Mucosa of descending colon (tissue), 3 donors: Measurements from ENCODE around the gene MAMSTR. TPM values are rescaled to one million over a fixed set of nuclear protein-coding genes. Genes with fewer than 3 reads are reported as not detected.

ENCODE experiments used
- ATAC-seq: fragments of 200-7000 bp; cut with Tn5 transposase; one replicate; pipeline ENCODE4 v1.9.1; 2020; ENCODE audit warnings: mild to moderate bottlenecking, moderate library complexity
- DNase-seq, 3 donors: peaks; one replicate each; pipeline ENCODE4 v3.0.0-alpha.2; 2020
- H3K36me3 ChIP-seq: fragments of 200-600 bp; one replicate; pipeline ENCODE4 v1.8.0; 2021; ENCODE audit warnings: low read depth, mild to moderate bottlenecking
- H3K4me1 ChIP-seq: fragments of 200-600 bp; one replicate; pipeline ENCODE4 v1.8.0; 2021; ENCODE audit warnings: low read depth, mild to moderate bottlenecking
- H3K4me3 ChIP-seq: fragments of 200-600 bp; one replicate; pipeline ENCODE4 v1.8.0; 2021; ENCODE audit warnings: mild to moderate bottlenecking
- H3K9me3 ChIP-seq: fragments of 200-600 bp; one replicate; pipeline ENCODE4 v1.8.0; 2021; ENCODE audit warnings: mild to moderate bottlenecking
- intact Hi-C, 2 donors: fragments of 100-400 bp; cut with DNase I in 1 of 2; cut with micrococcal nuclease in 1 of 2; formaldehyde crosslinking; loops; one replicate each; pipeline versions ENCODE4 v1.11.0 to v1.11.1; 2022; cut with DNase I, micrococcal nuclease
- total RNA-seq, 3 donors: library from RNA; stranded (reverse); fragmentation: NEBNext Ultra II Directional in 2 of 3; extraction: Animal tissue kit (Norgen Biotek cat#: 25700) in 2 of 3; gene quantifications; one replicate each; pipeline versions ENCODE4 v1.2.1 to v1.2.4, GENCODE V29; 2021 to 2023
- TF ChIP-seq, protein P1 (sequence below): fragments of 200-600 bp; IDR thresholded peaks from one replicate; pipeline ENCODE4 v1.8.0; 2022; ENCODE audit warnings: antibody characterized with exemption, mild to moderate bottlenecking
- donor health status: DM: no; HTN: no; CAD: no; lungs with moderate emphysema.
- donor health status: DM: no; HTN: no; CAD: no.
- donor health status: DM: no; HTN: yes; CAD: no.

MAMSTR gene
- total RNA-seq, 3 donors from 2014 or later = 0.31 to 2.4 (median 0.61) TPM

DNA sequence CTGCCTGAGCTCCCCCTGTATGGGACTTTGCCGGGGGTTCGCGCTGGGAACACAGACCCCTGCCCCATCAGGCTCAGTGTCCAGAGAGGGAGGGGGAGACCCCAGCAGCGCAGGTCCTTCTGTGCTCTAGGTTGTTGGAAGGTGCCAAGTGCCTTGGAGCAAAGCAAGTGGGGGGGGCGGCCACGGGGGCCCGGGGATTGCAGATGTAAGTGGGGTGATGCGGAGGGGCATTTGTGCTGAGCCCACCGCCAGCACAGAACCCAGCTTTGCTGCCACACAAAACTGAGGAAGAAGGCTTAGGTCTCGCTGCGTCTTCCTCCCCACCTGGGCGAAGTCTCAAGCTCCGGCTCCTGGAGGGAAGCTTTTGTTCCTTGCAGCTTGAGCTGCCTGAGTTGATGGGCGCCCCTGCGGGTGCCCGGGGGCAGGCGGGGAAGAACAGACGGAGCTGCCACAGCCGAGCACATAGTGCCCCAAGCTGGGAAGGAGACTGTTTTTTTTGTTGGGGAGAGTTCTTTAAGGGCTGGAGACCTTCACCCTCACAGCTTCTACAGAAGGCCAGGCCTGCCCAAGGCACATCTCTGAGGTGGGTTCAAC is 45.2 kb downstream of the MAMSTR start:
- Histone ChIP-seq H3K4me3 (no peak overlapping the region), H3K9me3 (no peaks in the 10 kb centered on the region), H3K36me3 (no peaks in the 10 kb centered on the region), H3K4me1 (peaks cover 20% of the 10 kb centered on the region)
- TF ChIP-seq, protein P1, sequence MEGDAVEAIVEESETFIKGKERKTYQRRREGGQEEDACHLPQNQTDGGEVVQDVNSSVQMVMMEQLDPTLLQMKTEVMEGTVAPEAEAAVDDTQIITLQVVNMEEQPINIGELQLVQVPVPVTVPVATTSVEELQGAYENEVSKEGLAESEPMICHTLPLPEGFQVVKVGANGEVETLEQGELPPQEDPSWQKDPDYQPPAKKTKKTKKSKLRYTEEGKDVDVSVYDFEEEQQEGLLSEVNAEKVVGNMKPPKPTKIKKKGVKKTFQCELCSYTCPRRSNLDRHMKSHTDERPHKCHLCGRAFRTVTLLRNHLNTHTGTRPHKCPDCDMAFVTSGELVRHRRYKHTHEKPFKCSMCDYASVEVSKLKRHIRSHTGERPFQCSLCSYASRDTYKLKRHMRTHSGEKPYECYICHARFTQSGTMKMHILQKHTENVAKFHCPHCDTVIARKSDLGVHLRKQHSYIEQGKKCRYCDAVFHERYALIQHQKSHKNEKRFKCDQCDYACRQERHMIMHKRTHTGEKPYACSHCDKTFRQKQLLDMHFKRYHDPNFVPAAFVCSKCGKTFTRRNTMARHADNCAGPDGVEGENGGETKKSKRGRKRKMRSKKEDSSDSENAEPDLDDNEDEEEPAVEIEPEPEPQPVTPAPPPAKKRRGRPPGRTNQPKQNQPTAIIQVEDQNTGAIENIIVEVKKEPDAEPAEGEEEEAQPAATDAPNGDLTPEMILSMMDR = no peak
- no peak for ATAC-seq
- intact Hi-C loops = no loop called here
- DNase-seq = no peak

DNA sequence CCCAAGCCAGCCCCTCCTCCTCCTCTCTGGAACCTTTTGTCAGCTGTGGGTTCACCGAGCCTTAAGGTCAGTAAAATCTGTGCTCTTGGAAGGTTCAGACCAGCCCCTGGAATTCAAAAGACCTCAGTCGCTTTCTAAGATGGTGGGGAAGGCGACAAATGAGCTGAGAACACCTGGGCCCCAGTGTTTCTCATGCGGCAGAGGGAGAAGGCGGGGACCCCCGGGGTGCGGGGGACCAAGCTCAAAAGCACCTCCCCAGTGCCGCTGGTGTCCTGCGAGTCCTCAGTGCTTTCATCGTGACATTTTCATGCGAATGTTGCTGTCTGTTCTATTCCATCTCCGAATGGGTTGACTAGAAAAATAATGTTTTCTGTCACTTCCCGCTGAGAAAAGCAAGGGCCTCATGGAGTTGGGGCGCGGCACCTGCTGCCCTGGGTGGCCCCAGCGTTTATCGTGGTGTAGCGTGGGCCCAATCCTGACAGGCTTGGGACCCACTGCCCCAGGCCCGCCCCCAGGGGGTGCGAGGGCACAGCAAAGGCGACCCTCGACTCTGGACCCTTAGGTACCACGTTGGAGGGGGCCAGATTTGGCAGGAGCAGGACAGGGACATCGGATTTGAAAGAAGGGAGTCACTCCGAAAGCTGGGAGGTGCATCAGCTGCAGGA is 46.0 kb downstream of the MAMSTR start:
- no peaks in the 10 kb centered on the region for H3K36me3 ChIP-seq
- intact Hi-C loops = no loop called here
- TF ChIP-seq, protein P1 = no peak
- DNase-seq (no peak), ATAC-seq (no peak)
- H3K4me3 ChIP-seq = no peak overlapping the region
- H3K4me1 ChIP-seq = peaks cover 17% of the 10 kb centered on the region
- H3K9me3 ChIP-seq = no peaks in the 10 kb centered on the region

DNA sequence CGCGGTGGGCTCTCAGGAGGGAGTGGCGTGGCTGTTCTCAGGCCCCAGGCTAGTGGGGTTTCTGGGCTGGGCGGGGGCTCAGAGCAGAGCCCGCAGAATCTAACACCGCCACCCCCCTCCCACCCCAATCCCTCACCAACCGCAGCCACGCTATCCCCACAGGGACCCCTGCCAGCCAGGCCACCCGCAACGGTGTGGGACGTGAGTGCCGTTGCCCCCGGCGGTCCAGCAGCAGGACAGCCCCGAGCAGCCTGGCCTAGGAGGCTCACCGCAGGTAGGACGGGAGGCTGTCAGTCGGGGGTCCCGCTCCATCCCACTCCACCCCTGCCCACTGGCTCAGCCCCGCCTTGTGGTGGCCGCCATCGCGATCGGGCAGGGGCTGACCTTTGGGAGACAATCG is 46.5 kb downstream of the MAMSTR start, which contains the start of gene NTN5:
TSS of gene NTN5 (minus strand) at position 24 of the 400 bp plus-strand sequence. CDS start 2,031 bp downstream, outside the sequence.
- peaks cover 12% of the 10 kb centered on the region for H3K4me1 ChIP-seq
- H3K4me3 ChIP-seq = no peak within 1 kb of the TSS
- intact Hi-C loops = no loop called here
- TF ChIP-seq, protein P1 = no peak
- DNase-seq (no peak), ATAC-seq (no peak)
- H3K36me3 ChIP-seq = no peaks in the 10 kb centered on the region
- no peaks in the 10 kb centered on the region for H3K9me3 ChIP-seq

DNA sequence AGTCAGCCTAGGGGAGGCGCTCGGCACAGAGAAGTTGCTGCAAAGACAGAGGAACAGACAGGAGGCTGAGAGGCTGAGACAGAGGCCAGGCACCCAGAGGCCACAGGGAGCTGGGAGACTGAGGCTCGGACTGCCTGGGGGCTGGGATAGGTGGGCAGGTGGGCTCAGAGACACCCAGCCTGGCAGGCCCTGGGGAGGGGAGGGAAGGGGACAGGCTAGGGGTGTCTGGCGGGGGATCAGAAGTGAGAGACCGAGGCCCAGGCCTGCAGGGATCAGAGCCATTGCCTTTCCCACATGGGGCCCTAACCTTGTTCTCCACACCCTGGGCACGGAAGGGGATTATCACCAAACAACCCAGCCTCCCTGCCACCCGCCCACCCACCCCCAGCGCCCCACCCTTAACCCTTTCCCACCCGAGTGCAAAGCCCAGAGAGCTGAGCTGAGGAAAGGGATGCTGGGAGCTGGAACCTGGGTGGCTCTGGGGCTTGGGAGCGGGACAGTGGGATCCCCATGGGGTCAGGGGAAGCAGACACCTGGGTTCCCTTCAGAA is 48.0 kb downstream of the MAMSTR start:
- TF ChIP-seq, protein P1 = no peak
- ATAC-seq (no peak), DNase-seq (no peak)
- intact Hi-C loops = no loop called here
- H3K9me3 ChIP-seq = no peaks in the 10 kb centered on the region
- no peaks in the 10 kb centered on the region for H3K36me3 ChIP-seq
- H3K4me1 ChIP-seq = peaks cover 7% of the 10 kb centered on the region
- no peak overlapping the region for H3K4me3 ChIP-seq

DNA sequence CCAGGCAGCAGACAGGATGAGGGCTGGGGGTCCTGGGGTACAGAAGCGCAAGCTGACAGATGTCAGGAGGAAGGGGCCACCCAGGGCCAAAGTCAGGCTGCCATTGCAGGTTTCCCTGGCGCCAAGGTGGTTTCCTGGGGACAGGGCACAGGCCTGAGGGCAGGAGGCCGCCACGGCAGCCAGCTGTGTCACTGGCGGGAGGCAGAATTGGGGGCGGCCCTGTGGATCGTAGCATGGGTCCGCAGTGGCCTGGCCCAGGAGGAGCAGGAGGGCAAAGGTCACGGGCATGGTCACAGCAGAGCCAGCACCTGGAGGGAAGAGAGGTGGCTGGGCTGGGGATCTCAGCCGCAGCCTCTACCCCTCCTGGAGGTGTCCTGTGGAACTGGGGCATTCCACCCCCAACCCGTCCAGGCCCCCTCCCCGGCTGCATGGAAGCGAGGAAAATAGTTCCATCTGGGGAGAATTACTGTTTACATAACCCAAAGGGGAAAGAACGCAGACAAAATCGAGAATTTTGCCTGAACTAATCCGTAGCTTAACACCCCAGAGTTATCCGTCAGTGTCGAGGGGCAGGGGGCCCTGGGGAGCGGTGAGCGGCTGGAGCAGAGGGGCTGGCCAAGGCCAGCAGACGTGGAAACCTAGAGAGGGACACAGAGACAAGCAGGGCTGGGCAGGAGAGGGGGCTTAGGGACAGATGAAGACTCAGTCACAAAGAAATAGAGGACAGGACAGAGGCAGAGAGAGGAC is 48.7 kb downstream of the MAMSTR start:
- TF ChIP-seq, protein P1 = no peak
- ATAC-seq (no peak), DNase-seq (no peak)
- Histone ChIP-seq H3K36me3 (no peaks in the 10 kb centered on the region), H3K4me3 (no peak overlapping the region), H3K4me1 (peaks cover 7% of the 10 kb centered on the region), H3K9me3 (no peaks in the 10 kb centered on the region)
- intact Hi-C loops = no loop called here
